Tibial nerve (tissue), 4 donors: Measurements from ENCODE around the gene WDR64. TPM values are rescaled to one million over a fixed set of nuclear protein-coding genes. Genes with fewer than 3 reads are reported as not detected.

Experiments used
- DNase-seq, 2 donors: peaks; one replicate each; pipeline ENCODE4 v3.0.0-alpha.2; 2019; ENCODE audit warnings: low spot score in 2 of 2
- H3K27ac ChIP-seq, 4 donors: fragments of 200-600 bp; sonication (generic) in 3 of 4; one replicate each; pipeline ENCODE4 v1.5.1; 2017 to 2019; ENCODE audit warnings: mild to moderate bottlenecking in 1 of 4
- H3K27me3 ChIP-seq, 2 donors: fragments of 200-600 bp; sonication (generic) in 1 of 2; one replicate each; pipeline versions ENCODE4 v1.5.1 to v1.6.0; 2017 to 2019
- H3K36me3 ChIP-seq, 3 donors: fragments of 200-600 bp; sonication (generic); one replicate each; pipeline ENCODE4 v1.5.1; 2018 to 2019
- H3K4me1 ChIP-seq, 4 donors: fragments of 200-600 bp; sonication (generic) in 3 of 4; one replicate each; pipeline ENCODE4 v1.5.1; 2017 to 2019
- H3K4me3 ChIP-seq, 4 donors: fragments of 200-600 bp; sonication (generic) in 3 of 4; one replicate each; pipeline ENCODE4 v1.5.1; 2017 to 2019; ENCODE audit warnings: mild to moderate bottlenecking in 1 of 4, moderate library complexity in 1 of 4
- H3K9me3 ChIP-seq, 4 donors: fragments of 200-600 bp; sonication (generic) in 3 of 4; one replicate each; pipeline ENCODE4 v1.5.1; 2017 to 2019
- CTCF ChIP-seq, 5 experiments: fragments of 200-600 bp in 3 of 5; fragments of 450-650 bp in 2 of 5; sonication (generic) in 3 of 5; IDR thresholded peaks; one replicate each; pipeline ENCODE4 v1.5.1; 2016 to 2019; ENCODE audit warnings: antibody characterized with exemption in 5 of 5, mild to moderate bottlenecking in 3 of 5, moderate library complexity in 2 of 5
- EP300 ChIP-seq, 2 donors: sonication (generic); formaldehyde crosslinking; IDR thresholded peaks; one replicate each; pipeline ENCODE4 v1.6.1; 2017; ENCODE audit warnings: antibody characterized with exemption in 2 of 2, mild to moderate bottlenecking in 1 of 2
- POLR2A ChIP-seq, 2 donors: fragments of 450-650 bp; IDR thresholded peaks; one replicate each; pipeline ENCODE4 v1.6.1; 2017; ENCODE audit warnings: antibody characterized with exemption in 2 of 2, mild to moderate bottlenecking in 2 of 2, moderate library complexity in 2 of 2
- WGBS, 2 donors: methylation state at CpG; one replicate each; pipeline ENCODE4 v1.1.5; 2018; 5-methylcytosine and 5-hydroxymethylcytosine counted together
- total RNA-seq, 4 donors: library from RNA; depleted of rRNA; stranded (reverse); fragments of >200 nt; gene quantifications; one replicate each; pipeline ENCODE4 v1.1.0, GENCODE V29; 2016

WDR64 gene
- total RNA-seq, 4 donors from 2014 or later, result 0.42 TPM; not detected in 3

- H3K36me3 ChIP-seq, result no peaks in the 10 kb centered on the region
- H3K9me3 ChIP-seq, result no peaks in the 10 kb centered on the region
- H3K27ac ChIP-seq, result no peak overlapping the region
- no peak for DNase-seq
- TF ChIP-seq POLR2A (IDR thresholded peaks at IDR 0.05) (no peak), CTCF (IDR thresholded peaks at IDR 0.05) (no peak), EP300 (IDR thresholded peaks at IDR 0.05) (no peak)
- no peak overlapping the region for H3K4me3 ChIP-seq
- H3K4me1 ChIP-seq, result peaks cover 0 to 3% (median 0%) of the 10 kb centered on the region in 4 donors
- 70 to 81% methylated on average over 4 of the region's 4 CpGs for WGBS, 2 donors
- H3K27me3 ChIP-seq, result no peaks in the 10 kb centered on the region
Measured at GRCh38 chr1:241837901-241838300, 185.8 kb downstream of the WDR64 start.

- 87 to 93% methylated on average over 5 of the region's 5 CpGs for WGBS, 2 donors
- TF ChIP-seq POLR2A (IDR thresholded peaks at IDR 0.05) (no peak), CTCF (IDR thresholded peaks at IDR 0.05) (no peak), EP300 (IDR thresholded peaks at IDR 0.05) (no peak)
- H3K4me1 ChIP-seq, result peaks cover 0 to 3% (median 0%) of the 10 kb centered on the region in 4 donors
- no peak overlapping the region for H3K4me3 ChIP-seq
- no peaks in the 10 kb centered on the region for H3K36me3 ChIP-seq
- DNase-seq, result no peak
- H3K9me3 ChIP-seq, result no peaks in the 10 kb centered on the region
- H3K27me3 ChIP-seq, result no peaks in the 10 kb centered on the region
- no peak overlapping the region for H3K27ac ChIP-seq
Measured at GRCh38 chr1:241838897-241839296, 186.8 kb downstream of the WDR64 start.

- H3K27me3 ChIP-seq, result no peaks in the 10 kb centered on the region
- DNase-seq, result no peak
- TF ChIP-seq CTCF (IDR thresholded peaks at IDR 0.05) (no peak), EP300 (IDR thresholded peaks at IDR 0.05) (no peak), POLR2A (IDR thresholded peaks at IDR 0.05) (no peak)
- no peaks in the 10 kb centered on the region for H3K9me3 ChIP-seq
- no peak overlapping the region for H3K27ac ChIP-seq
- 91 to 96% methylated on average over 6 of the region's 6 CpGs for WGBS, 2 donors
- no peak overlapping the region for H3K4me3 ChIP-seq
- no peaks in the 10 kb centered on the region for H3K36me3 ChIP-seq
- H3K4me1 ChIP-seq, result peaks cover 0 to 3% (median 0%) of the 10 kb centered on the region in 4 donors
Measured at GRCh38 chr1:241839369-241839979, 187.4 kb downstream of the WDR64 start.

GRCh38 chr1:241840164-241840563 is 188.1 kb downstream of the WDR64 start:
- Histone ChIP-seq H3K4me1 (no peaks in the 10 kb centered on the region), H3K27ac (no peak overlapping the region), H3K9me3 (no peaks in the 10 kb centered on the region), H3K27me3 (no peaks in the 10 kb centered on the region), H3K4me3 (no peak overlapping the region), H3K36me3 (no peaks in the 10 kb centered on the region)
- TF ChIP-seq CTCF (IDR thresholded peaks at IDR 0.05) (no peak), POLR2A (IDR thresholded peaks at IDR 0.05) (no peak), EP300 (IDR thresholded peaks at IDR 0.05) (no peak)
- DNase-seq, result no peak
- WGBS, 2 donors, result 75 to 77% methylated on average over 6 of the region's 6 CpGs

GRCh38 chr1:241841691-241842090 is 189.6 kb downstream of the WDR64 start:
- no peak for TF ChIP-seq CTCF (IDR thresholded peaks at IDR 0.05)
- no peak for TF ChIP-seq POLR2A (IDR thresholded peaks at IDR 0.05)
- TF ChIP-seq EP300 (IDR thresholded peaks at IDR 0.05), result no peak

More at GRCh38 chr1:241841691-241842090, 189.6 kb downstream of the WDR64 start:
- Histone ChIP-seq H3K9me3 (no peaks in the 10 kb centered on the region), H3K27me3 (no peaks in the 10 kb centered on the region), H3K36me3 (no peaks in the 10 kb centered on the region), H3K4me1 (no peaks in the 10 kb centered on the region), H3K27ac (no peak overlapping the region), H3K4me3 (no peak overlapping the region)
- 67 to 68% methylated on average over 3 of the region's 3 CpGs for WGBS, 2 donors
- DNase-seq, result no peak
